GM12891 (cell line): ENCODE data around the gene HOXD3.

Experiments used
- DNase-seq: peaks from one replicate; pipeline ENCODE4 v3.0.0; 2011; ENCODE audit warnings: low spot score; ENCODE audit not compliant: insufficient read length
- FAIRE-seq: peaks from 2 replicates; lab custom pipeline; 2011; peaks lifted over from hg19 to GRCh38; lab: Jason Lieb, UNC
- PAX5 ChIP-seq: IDR thresholded peaks from 2 replicates; pipeline ENCODE4 v1.6.1; 2011; ENCODE audit warnings: low read length, moderate library complexity, mild to moderate bottlenecking; ENCODE audit not compliant: insufficient read depth, severe bottlenecking
- POLR2A ChIP-seq: IDR thresholded peaks from 2 replicates; pipeline ENCODE4 v1.6.1; 2011; ENCODE audit warnings: low read depth, low read length, control low read depth
- POLR2AphosphoS5 ChIP-seq: IDR thresholded peaks from 2 replicates; pipeline ENCODE4 v1.6.1; 2011; ENCODE audit warnings: low read depth, low read length, control low read depth
- POU2F2 ChIP-seq: IDR thresholded peaks from 2 replicates; pipeline ENCODE4 v1.6.1; 2011; ENCODE audit warnings: low read depth, mild to moderate bottlenecking, control low read depth, low read length, moderate library complexity
- SPI1 ChIP-seq: IDR thresholded peaks from 2 replicates; pipeline ENCODE4 v1.6.1; 2011; ENCODE audit warnings: low read depth, low read length, control low read depth
- TAF1 ChIP-seq: IDR thresholded peaks from 2 replicates; pipeline ENCODE4 v1.6.1; 2011; ENCODE audit warnings: low read depth, low read length, control low read depth

HOXD3 gene

GRCh38 chr2:176155356-176156044 is 1.6 kb upstream of the HOXD3 start:
- FAIRE-seq (no peak), DNase-seq (no peak)
- no peak for TF ChIP-seq SPI1
- no peak for TF ChIP-seq POU2F2
- no peak for TF ChIP-seq POLR2A
- TF ChIP-seq POLR2AphosphoS5 = no peak
- no peak for TF ChIP-seq TAF1
- no peak for TF ChIP-seq PAX5

GRCh38 chr2:176156301-176156806 is 753 bp upstream of the HOXD3 start:
- no peak for DNase-seq
- TF ChIP-seq SPI1 (no peak), POU2F2 (no peak), POLR2AphosphoS5 (no peak), POLR2A (no peak), TAF1 (no peak), PAX5 (no peak)
- FAIRE-seq = no peak

GRCh38 chr2:176157499-176158185 is 535 bp downstream of the HOXD3 start:
- no peak for DNase-seq
- TF ChIP-seq POU2F2 (no peak), POLR2AphosphoS5 (no peak), TAF1 (no peak), SPI1 (no peak), PAX5 (no peak), POLR2A (no peak)
- FAIRE-seq = no peak

- FAIRE-seq (no peak), DNase-seq (no peak)
- TF ChIP-seq POU2F2 = no peak
- no peak for TF ChIP-seq PAX5
- no peak for TF ChIP-seq POLR2AphosphoS5
- no peak for TF ChIP-seq POLR2A
- TF ChIP-seq TAF1 = no peak
- no peak for TF ChIP-seq SPI1
These were observed 1.1 kb downstream of the HOXD3 start for GRCh38 chr2:176158186-176158591.

- TF ChIP-seq TAF1 (no peak), PAX5 (no peak), POU2F2 (no peak), SPI1 (no peak), POLR2AphosphoS5 (no peak)
- no peak for FAIRE-seq
- DNase-seq = no peak
These were observed 2.0 kb downstream of the HOXD3 start for GRCh38 chr2:176158855-176159662.

- TF ChIP-seq POLR2AphosphoS5 (no peak), POU2F2 (no peak), PAX5 (no peak), TAF1 (no peak), POLR2A (no peak), SPI1 (no peak)
- DNase-seq (no peak), FAIRE-seq (no peak)
These were observed 2.6 kb downstream of the HOXD3 start for GRCh38 chr2:176159663-176160250.

- DNase-seq (no peak), FAIRE-seq (no peak)
- TF ChIP-seq POU2F2 (no peak), SPI1 (no peak), POLR2AphosphoS5 (no peak), POLR2A (no peak)
These were observed 3.3 kb downstream of the HOXD3 start for GRCh38 chr2:176160251-176160985.
